Stimulated activated CD4-positive, alpha-beta T cell treated with anti-CD3 and anti-CD28 coated beads, Interleukin-1b, Interleukin-23, amount 100 ng/mL, for 48 hours (primary cell): ENCODE measurements around the gene PBXIP1.

ENCODE experiments used
- DNase-seq: peaks from one replicate; pipeline ENCODE4 v3.0.0-alpha.2; 2020

PBXIP1 gene

DNA sequence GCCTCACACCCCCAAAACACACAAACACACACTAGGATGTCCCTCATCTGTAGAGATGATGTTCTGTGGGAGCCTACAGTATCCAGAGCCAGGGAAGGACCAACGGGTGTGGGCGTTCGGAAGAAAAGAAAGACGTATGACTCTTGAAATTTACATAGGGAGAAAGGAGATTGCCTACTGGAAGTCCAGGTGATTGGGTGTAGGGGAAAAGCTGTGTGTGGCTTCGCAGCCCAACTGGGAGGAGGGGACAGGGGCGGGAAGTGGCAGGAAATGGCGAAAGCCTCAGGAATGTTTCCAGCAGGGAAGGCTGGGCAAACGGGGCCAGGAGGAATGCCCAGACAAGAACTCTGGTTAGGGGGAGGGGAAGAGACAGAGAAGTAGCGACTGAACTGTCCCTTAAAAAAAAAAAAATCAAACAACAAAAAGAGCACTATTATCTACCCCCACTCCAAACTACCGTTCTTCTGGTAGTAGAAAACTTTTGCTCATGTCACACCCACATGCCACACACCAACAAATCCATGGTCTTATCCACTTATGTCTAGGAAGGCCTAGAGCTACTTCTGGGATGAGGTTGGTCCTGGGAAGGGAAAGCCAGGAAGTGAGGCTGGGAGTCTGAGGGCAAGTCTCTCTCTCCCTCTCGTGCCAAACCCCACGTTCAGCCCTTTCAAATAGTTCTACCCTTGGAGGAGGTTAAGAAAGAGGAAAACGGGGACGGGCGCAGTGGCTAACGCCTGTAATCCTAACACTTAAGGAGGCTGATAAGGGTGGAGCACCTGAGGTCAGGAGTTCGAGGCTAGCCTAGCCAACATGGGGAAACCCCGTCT, 16.8 kb upstream of the PBXIP1 start:
- no peak for DNase-seq

DNA sequence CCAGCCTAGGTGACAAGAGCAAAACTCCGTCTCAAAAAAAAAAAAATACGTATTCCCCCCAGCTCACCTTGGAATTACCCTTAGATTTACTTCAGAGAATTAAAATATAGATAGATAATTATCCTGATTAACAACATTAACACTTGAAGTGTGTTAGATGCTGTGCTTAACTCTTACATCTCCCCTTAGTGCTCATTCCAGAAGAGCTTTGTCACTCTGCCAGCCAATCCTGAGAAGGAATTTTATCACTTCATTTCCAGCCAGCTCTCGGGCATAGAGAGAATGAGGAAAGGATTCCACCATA, 16.3 kb upstream of the PBXIP1 start:
- no peak for DNase-seq

- DNase-seq = no peak
These were observed 15.6 kb upstream of the PBXIP1 start for GRCh38 chr1:154971341-154971998.

GRCh38 chr1:154970631-154971340, 14.9 kb upstream of the PBXIP1 start, which contains the start of gene SHC1:
Gene SHC1, minus strand, starts transcription at chr1:154970747. Its CDS starts 221 bp downstream, at chr1:154970526.
- peak; percentile 55 for DNase-seq

- DNase-seq = no peak
These were observed 14.1 kb upstream of the PBXIP1 start for GRCh38 chr1:154969860-154970452.

DNA sequence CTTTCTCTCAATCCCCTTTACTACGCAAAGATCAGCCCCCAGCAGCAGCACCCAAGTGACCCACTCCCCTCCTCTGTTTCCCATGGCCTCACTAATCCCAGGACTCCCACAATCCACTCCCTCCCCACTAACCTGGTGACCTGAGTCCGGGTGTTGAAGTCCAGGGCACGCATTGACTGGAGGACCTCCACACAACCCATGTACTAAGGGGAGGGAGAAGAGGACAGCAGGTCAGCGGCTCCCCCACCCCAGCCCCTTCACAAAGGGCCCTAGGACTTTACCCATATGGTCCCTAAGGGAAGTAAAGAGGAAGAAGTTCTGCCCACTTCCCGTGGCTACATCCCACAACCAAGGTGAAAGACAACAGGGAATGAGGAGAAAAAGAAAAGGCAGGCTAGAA, 13.3 kb upstream of the PBXIP1 start:
- DNase-seq = no peak

- no peak for DNase-seq
These were observed 12.8 kb upstream of the PBXIP1 start for GRCh38 chr1:154968731-154969130.

DNA sequence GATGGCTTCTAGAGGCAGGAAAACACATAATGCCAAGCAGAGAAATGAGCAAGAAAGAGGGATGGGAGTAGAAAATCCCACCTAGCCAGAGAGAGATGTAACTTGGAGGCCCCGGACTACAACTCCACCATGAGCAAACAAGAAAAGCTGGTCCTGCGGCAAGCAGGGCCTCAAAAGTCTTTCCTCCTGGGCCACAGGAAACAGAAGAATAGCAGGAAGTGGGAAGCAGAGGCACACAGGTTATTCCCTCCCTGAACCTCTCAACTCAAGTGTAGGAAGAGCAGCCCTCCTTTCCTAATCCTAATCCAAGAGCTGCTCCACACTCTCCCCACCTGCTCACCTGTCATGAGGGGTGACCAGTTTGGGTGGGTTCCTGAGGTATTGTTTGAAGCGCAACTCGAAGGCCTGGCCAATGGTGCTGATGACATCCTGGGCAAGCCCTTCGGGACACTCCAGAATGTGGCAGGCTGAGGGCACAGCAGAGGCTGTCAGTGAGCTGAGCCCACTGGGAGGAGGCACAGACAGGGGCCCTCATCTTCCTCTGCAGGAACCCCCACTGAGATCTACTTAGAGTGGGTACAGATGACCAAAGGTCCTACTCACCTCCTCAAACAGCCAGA, 11.5 kb upstream of the PBXIP1 start:
- DNase-seq = no peak

DNA sequence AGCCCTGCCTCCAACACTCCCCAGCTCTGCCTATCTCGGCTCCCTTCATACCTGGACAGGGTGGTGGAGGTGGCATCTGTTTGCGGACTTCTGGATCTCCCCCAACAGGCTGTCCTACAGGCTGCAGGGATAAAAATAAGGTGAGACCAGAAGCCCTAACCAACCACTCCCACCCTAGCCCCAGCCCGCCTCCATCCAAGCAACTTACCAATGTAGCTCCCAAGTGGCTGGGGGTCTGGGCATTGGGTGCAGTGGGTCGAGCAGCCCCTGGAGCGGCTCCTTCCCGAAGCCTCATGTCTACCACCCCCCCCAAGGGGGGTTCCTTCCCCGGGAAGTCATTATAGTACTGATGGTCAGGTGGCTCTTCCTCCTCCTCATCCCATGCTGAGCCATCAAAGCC, 10.2 kb upstream of the PBXIP1 start:
- DNase-seq = no peak

GRCh38 chr1:154964359-154964758, 8.5 kb upstream of the PBXIP1 start:
- DNase-seq = no peak

DNA sequence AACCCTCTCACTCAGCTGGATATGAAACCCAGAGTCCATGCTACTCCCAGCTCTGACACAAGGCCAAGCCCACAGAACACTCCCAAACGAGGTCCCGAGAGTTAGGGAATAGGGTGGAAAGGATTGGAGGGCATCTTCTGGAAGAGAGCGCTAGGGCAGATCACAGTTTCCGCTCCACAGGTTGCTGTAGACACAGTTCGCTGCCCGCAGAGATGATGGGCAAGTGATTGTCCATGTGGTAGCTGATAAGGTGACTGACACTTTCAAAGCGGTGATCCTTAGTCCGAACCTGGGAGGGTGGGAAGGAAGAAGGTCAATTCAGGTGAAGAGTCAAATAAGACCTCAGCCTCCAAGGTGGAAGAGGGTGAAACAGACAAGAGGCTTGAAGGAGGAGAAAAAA, 7.7 kb upstream of the PBXIP1 start:
- DNase-seq = no peak

DNA sequence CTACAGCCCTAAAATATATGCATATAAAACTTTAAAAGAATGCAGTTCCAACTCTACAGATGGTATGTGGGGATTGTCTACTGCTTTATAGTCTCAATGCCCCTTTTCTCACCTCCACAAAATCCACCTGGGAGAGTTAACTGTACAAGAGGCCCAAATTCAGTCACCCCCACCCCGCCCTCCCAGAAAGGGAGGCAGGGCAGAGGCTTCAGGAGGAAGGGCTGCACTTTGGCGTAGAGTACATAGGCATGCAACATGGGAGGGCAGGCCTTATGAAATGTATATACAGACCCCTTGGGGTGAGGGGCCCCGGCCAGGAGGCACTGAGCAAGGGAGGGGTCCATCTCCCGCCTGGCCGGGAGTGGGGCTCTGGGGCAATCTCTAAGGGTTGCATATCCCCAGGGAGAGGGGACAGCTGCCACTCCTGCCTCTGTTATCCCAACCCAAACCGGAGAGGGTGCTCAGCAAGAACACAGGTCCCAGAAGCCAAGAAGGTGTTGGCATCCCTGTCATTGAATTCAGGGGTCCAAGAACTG, 7.0 kb upstream of the PBXIP1 start:
- DNase-seq = no peak

DNA sequence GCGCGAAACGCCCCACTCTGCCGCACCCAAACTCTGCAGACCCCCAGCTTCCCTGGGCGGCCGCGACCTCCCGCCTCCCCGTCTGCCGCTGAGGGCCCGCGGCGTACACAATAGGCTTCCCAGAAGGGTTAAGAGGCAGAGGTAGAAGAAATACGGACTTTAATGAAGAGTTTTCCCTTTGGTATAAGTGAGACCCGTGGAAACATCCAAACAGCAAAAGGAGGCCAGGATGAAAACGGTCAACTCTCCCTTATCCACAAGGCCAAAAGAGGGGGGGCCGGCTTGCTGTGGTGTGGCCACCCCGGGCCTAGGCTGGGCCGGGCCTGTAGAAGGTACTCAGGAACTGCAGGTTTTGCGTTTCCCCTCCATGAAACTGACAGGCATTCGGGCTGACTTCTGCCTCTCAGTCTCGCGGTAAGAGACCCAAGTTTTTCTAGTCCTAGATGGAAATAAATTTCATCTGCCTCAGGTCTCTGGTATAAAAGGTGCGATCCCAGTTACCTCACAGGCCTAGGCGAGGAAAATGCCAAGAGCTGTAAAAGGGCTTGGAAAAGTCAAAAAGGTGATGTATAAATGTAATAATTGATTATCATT, 6.4 kb upstream of the PBXIP1 start:
- no peak for DNase-seq

DNA sequence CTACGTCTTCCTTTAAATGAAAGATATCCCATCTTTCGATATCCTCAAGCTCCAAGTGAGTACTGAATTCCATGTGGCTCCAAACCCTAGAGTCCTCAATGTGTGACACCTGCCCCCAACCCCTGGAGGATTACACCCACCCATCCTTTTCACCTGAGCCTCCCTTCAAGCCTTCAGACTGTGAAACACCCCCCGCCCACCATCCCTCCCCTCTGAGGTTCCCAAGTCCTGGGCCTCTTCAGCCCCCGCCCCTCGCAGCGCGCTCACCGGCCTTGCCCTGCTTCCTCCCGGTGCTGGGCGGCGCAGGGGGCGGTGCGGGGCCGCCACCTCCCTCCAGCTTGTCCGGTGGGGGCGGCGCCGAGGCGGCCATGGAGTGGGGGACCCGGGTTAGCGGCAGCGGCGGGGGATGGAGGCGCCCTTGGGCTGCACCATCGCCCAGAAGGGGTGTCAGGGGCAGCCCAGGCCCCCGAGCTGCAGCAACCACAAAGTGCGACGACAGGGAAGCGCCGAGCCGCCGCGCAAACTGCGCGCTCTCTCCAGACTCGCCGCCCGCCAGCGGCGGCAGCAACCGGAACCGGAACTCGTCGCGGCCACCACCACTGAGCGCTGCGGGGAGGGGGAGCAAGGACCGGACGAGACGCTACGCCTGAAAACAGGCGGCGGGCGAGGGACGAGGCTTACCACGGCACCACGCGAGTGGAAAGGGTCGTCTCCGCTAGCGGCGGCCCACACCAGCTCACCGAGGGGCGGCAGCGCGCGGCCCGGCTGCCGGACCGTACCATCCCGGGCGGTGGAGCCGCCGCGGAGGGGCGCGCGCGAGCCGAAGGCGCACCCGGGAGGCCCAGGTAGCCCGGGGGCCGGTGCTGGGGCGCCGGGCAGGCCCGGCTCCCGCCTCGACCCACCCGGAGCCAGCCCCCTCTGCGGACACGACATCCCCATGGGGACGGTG, 5.6 kb upstream of the PBXIP1 start, which contains the start of gene PYGO2:
Gene PYGO2, minus strand, starts transcription at position 576 of the 949 bp plus-strand sequence. Its CDS starts 206 bp downstream, at position 370.
- peak; percentile 82 for DNase-seq

DNA sequence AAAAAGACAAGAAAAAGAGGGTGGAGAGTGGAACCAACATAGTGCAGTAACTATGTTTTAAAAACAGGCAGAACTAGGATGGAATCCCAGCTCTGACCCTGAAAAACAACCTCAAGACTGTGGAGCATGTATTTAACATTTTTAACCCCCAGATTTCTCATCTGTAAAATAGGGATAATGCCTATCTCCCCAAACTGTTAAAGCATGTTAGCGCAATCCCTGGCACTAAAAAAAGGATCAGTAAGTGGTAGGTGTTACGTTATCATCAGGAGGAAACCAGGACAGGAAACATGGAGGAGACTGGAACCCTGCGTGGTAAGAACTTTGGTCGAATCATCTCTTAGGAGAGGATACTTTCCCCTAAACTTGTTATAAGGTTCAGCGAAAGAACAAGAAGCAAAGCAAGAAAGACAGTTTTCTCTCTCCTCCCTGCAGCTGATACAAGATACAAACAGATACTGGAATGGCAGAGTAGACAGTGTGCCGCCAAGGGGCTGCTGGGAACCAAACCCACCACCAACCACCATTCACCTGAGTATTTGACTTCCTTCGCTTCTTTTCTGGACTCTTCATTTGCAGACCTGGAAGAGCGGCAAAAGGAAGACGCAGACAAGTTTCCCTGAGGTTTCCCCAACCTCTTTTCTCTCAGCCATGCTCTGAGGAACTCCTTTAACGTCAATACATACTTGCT, 4.7 kb upstream of the PBXIP1 start:
- DNase-seq = no peak

- DNase-seq = no peak
These were observed 3.5 kb upstream of the PBXIP1 start for GRCh38 chr1:154959426-154959780.

DNA sequence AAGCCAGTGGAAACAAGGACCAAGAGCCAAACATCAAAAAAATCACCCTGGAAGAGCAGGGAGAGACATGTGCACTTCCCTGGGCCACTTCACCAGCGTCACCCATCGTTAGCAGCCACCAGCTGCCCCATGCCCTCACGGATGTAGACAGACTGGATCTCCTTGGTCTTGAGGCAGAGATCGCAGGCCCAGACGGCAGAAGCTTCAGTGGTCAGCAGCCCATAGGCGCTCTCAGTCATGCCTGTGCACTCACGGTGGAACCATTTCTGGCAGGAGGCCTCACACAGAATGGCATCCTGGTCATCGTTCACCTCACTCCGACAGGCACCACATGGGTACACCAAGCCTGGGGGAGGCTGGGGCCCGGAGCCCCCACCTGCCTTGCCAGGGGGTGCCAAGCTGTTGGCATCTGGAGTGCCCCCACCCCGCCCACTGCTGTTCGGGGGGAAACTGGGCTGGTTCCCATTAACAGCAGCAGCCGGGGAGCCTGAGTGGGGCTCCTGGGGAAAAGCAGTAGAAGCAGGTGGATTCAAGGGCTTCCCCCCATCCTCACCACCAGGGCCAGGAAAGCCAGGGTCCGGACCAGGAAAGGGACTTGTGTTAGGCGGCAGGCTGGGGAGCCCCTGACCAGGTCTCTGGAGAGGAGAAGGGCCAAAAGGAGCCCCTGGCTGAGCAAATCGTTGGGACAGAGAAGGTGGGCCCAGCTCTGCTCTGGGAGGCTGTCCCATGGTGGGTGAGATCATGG, 3.0 kb upstream of the PBXIP1 start:
- no peak for DNase-seq

- DNase-seq = no peak
These were observed 2.1 kb upstream of the PBXIP1 start for GRCh38 chr1:154958036-154958435.

- DNase-seq = no peak
These were observed 1.3 kb upstream of the PBXIP1 start for GRCh38 chr1:154957091-154957657.
